ENCODE measurements around the gene CECR2.

Gene CECR2

GRCh38 chr22:17569971-17570511, 200.8 kb downstream of the CECR2 start:
- DNase-seq (ENCODE audit: low spot score) = peak; percentile 24

GRCh38 chr22:17570851-17571631, 201.8 kb downstream of the CECR2 start:
- peak; percentile 83 for DNase-seq (ENCODE audit: low spot score)

GRCh38 chr22:17575151-17575550, 205.9 kb downstream of the CECR2 start:
- DNase-seq (ENCODE audit: low spot score) = no peak

DNA sequence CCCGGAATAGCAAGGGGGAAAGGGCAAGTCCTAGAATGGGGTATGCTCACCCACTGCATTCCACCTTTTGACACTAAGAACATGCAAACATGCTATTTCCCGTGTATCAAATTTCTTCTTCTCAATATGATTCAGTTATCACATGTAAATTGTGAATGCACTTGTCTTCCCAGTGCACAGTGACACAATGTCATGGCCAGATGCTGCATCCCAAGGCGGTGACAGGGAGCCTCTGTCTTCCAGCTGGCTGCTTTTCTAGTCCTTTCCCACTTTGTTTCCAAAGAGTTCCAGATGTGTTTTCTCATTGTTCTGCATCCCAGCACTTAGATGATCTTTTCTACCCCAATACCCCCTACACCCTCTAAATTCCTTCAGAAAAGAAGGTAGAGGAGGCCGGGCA, 206.4 kb downstream of the CECR2 start:
- DNase-seq (ENCODE audit: low spot score) = no peak

- peak; percentile 47 for DNase-seq (ENCODE audit: low spot score)
Measured at GRCh38 chr22:17576470-17576869, 207.2 kb downstream of the CECR2 start.

GRCh38 chr22:17578136-17578754, 209.0 kb downstream of the CECR2 start:
- DNase-seq (ENCODE audit: low spot score) = peak; percentile 29

DNA sequence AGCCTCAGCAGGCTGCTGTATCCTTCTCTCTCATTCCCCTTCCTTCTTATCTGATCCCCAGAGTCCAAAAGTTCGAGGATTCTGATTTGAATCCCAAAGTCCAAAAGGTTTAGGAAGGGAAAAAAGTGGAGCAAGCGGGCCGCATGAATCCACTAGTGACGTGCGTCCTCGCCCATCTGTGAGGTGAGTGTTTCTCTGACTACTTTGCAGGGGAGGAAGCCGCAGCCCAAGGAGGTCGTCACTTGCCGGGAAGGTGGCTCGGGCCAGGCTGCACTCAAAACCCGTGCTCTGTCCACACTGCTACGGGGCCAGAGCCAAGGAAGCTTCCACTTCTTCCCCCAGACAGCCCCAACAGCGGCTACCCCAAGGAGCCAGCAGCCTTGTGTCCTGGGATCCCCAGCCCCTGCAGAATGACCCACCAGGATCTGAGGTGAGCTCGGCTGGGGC, 210.3 kb downstream of the CECR2 start:
- no peak for DNase-seq (ENCODE audit: low spot score)

DNA sequence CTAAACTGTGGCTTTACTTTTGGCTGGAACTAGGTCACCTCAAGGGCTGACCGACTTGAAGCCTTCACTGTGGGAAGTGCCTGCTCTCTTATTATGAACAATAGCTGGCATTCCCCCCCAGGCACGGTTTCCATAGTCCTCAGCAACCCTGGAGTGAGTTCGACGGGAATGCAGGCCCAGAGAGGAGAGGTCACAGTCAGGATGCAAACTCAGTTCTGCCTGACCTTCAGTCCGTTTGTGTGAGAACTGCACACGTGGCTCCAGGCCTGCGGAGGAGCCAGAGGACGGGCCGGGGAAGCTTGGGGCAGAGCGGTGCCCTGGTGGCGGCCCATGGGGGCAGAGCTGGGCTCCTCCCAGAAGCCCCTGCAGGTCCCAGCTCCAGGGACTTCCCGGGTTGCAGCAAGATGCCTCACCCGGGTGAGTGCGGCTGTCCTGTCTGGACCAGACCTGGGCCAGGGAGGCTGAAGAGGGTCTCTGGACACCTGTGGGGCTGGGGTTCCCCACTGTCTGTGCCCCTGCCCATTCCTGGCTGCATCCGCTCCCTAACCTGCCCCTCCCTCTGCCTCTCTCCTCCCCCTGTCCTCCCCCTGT, 211.3 kb downstream of the CECR2 start:
- no peak for DNase-seq (ENCODE audit: low spot score)

GRCh38 chr22:17581056-17581455, 211.8 kb downstream of the CECR2 start:
- DNase-seq (ENCODE audit: low spot score) = no peak

DNA sequence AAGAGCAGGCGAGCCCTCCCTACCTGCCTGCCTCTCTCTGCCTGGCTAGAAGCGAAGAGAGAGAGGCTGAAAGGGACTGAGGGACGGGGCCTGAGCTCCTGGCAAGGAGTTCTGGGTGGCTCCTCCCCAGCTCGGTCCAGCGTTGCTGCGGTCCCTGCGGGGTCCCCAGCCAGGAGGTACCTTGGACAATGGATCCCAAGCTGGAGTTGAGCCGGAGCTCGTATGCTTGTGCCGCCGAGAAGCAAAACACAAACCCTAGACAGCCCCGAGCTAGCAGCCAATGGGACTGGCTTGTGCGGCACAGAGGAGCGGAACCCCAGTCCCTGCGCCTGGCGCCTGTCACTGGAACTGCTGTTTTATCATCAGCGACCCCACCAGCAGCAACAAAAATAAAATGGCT, 212.4 kb downstream of the CECR2 start:
- DNase-seq (ENCODE audit: low spot score) = no peak

- no peak for DNase-seq (ENCODE audit: low spot score)
Measured at GRCh38 chr22:17583151-17583550, 213.9 kb downstream of the CECR2 start.

DNA sequence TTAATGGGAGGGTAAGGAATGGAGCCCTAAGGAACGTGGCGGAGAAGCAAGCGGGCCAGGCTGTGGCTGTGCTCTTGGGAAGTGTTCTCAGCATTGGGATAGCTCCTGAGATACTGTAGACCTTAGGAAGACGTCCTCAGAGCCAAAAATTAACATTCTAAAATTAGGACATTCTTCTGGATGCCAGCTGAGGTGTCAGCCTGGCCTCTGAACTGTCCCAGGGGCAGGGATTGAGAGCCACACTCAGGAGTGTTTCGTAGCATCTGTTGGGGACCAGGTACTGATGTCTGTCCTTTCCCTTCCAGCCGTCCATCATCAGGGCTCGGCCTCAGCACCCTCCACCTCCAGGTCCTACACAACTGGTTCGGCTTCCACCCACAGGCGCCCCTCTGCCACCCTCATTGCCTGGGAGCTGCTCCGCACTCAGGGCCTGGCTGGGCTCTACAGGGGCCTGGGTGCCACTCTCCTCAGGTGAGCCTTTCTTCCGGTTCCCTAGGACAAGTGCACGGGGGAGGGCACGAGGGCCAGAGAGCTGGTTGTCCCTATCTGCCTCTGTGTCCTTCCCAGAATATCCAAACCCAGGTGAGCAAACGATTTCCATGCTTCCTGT, 217.7 kb downstream of the CECR2 start:
- no peak for DNase-seq (ENCODE audit: low spot score)

DNA sequence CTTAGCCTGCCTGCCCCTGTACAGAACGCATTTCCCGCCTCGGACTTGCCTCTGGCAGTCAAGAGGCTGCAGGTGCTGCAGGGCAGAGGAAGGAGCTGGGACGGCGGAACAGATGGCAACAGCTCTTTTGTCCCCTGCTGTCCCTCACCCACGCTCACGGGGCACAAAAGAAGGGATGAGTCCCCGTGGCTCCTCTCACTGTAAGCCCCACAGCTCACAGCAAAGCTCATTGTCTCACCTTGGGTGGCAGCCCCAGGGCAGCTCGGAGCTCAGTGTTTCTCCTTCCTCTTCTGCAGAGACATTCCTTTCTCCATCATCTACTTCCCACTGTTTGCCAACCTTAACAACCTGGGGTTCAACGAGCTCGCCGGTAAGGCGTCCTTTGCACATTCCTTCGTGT, 218.4 kb downstream of the CECR2 start:
- DNase-seq (ENCODE audit: low spot score) = no peak

- DNase-seq (ENCODE audit: low spot score) = no peak
Measured at GRCh38 chr22:17588606-17589005, 219.3 kb downstream of the CECR2 start.

GRCh38 chr22:17589810-17590375, 220.6 kb downstream of the CECR2 start:
- no peak for DNase-seq (ENCODE audit: low spot score)

GRCh38 chr22:17590586-17590985, 221.3 kb downstream of the CECR2 start:
- DNase-seq (ENCODE audit: low spot score) = no peak

DNA sequence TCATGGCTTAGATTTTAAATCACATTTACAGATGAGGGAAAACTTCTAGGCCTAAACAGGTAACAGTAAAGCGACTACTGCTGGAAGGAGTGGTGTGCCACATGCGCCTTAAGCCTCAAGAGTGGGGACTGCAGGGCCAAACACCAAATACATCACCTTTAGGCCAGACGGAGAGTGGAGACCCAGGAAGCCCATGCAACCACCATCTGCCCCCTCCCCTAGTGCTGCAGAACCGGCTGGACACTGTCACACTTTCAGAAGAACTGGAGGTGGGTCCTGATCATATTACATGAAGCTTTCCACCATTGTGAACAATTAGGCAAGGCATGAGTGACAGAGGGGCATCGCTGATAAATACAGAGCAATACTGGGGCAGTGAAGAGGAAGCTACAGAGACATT, 222.9 kb downstream of the CECR2 start:
- DNase-seq (ENCODE audit: low spot score) = no peak

GRCh38 chr22:17596226-17596625, 227.0 kb downstream of the CECR2 start:
- DNase-seq (ENCODE audit: low spot score) = no peak

- no peak for DNase-seq (ENCODE audit: low spot score)
Measured at GRCh38 chr22:17597217-17597616, 228.0 kb downstream of the CECR2 start.

DNA sequence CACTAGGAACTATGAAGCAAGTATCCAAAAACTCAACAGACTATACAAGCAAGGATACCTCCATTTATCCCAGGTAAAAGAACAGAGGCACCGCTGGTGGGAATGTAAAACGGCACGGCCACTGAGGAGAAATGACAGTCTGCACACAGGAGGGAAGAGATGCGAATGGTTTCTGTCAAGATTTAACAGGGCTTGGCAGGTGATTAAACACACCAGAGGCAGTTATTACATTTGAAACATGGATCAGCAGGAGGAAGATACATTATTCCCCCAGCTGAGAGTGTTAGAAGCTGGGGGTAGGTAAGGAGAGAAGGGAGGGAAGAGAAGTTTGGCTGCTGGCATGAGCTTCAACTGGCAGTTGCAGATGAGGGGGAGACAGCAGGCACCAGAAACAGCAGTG, 229.1 kb downstream of the CECR2 start:
- no peak for DNase-seq (ENCODE audit: low spot score)

DNA sequence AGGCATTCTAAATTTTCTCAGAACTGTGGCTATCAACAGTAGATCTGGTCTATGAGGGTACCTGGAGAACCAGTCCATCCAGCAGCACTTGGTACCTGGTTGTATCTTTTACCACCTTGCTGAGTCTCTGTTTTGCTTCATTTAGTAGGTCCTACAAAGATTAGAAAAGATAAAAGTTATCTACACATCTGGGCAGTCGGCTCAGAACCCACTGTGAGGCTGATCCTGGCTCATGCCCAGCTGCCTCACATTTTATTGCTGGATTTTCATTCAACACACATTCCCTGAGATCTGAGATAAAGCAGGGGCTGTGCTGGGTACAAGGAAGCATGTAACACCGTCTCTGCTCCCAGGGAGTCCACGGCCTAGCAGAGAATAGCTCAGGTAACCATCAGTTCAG, 231.8 kb downstream of the CECR2 start:
- no peak for DNase-seq (ENCODE audit: low spot score)

GRCh38 chr22:17603668-17604067, 234.4 kb downstream of the CECR2 start:
- DNase-seq (ENCODE audit: low spot score) = no peak

Measured in AG08396 (cell line).